Endodermal cell (in vitro differentiated cells): ENCODE results near the gene CRTC1. TPM values are rescaled to one million over a fixed set of nuclear protein-coding genes. Genes with fewer than 3 reads are reported as not detected.
A peak's percentile ranks its signal among the peaks of the same experiment; 100 is the strongest.

ENCODE experiments used
- DNase-seq: peaks from one replicate; pipeline ENCODE4 v3.0.0-alpha.2; 2017
- H3K27ac ChIP-seq: 2 replicates; pipeline ENCODE4 v1.5.1; 2013; ENCODE audit warnings: mild to moderate bottlenecking, low read depth, low read length, moderate library complexity
- H3K27me3 ChIP-seq: 2 replicates; pipeline ENCODE4 v1.6.1; 2013; ENCODE audit warnings: mild to moderate bottlenecking, low read length, moderate library complexity; ENCODE audit not compliant: insufficient read depth, control insufficient read depth, poor library complexity, severe bottlenecking
- H3K36me3 ChIP-seq: 2 replicates; pipeline ENCODE4 v1.7.0; 2013; ENCODE audit warnings: mild to moderate bottlenecking, low read length, moderate library complexity; ENCODE audit not compliant: control insufficient read depth, insufficient read depth
- H3K4me1 ChIP-seq: one replicate; pipeline ENCODE4 v1.7.0; 2013; ENCODE audit warnings: low read length; ENCODE audit not compliant: control insufficient read depth, insufficient read depth
- H3K4me3 ChIP-seq: 2 replicates; pipeline ENCODE4 v1.5.1; 2013; ENCODE audit warnings: mild to moderate bottlenecking, low read length, moderate library complexity
- H3K9ac ChIP-seq: 2 replicates; pipeline ENCODE4 v1.6.1; 2013; ENCODE audit warnings: mild to moderate bottlenecking, low read length, moderate library complexity; ENCODE audit not compliant: poor library complexity, severe bottlenecking; ENCODE audit errors: extremely low read depth
- H3K9me3 ChIP-seq: 2 replicates; pipeline ENCODE4 v1.6.1; 2013; ENCODE audit warnings: mild to moderate bottlenecking, low read length, moderate library complexity; ENCODE audit not compliant: control insufficient read depth
- H3K27ac Mint-ChIP-seq: 2 replicates; pipeline ENCODE4 v1.8.0; 2020; ENCODE audit warnings: mixed read lengths
- H3K27me3 Mint-ChIP-seq: 2 replicates; pipeline ENCODE4 v1.8.0; 2021; ENCODE audit warnings: mild to moderate bottlenecking, mixed read lengths; ENCODE audit not compliant: insufficient read depth
- H3K36me3 Mint-ChIP-seq: 2 replicates; pipeline ENCODE4 v1.8.0; 2020; ENCODE audit warnings: low read depth, mixed read lengths
- H3K4me1 Mint-ChIP-seq: 2 replicates; pipeline ENCODE4 v1.8.0; 2020; ENCODE audit warnings: mixed read lengths
- H3K4me3 Mint-ChIP-seq: 2 replicates; pipeline ENCODE4 v1.8.0; 2020; ENCODE audit warnings: mild to moderate bottlenecking, moderate library complexity, mixed read lengths
- H3K9me3 Mint-ChIP-seq: 2 replicates; pipeline ENCODE4 v1.8.0; 2020; ENCODE audit warnings: mild to moderate bottlenecking, mixed read lengths
- WGBS, 2 experiments: methylation state at CpG; one replicate each; pipeline versions ENCODE4 v1.1.5 to v1.1.7; 2013; ENCODE audit warnings: missing lambda C conversion rate in 2 of 2, mixed read lengths in 1 of 2; ENCODE audit not compliant: insufficient coverage in 1 of 2, insufficient read length in 1 of 2; 5-methylcytosine and 5-hydroxymethylcytosine counted together
- total RNA-seq, 2 donors: library from RNA; stranded (reverse); fragmentation: NEBNext Ultra II Directional in 1 of 2; extraction: Animal tissue kit (Norgen Biotek cat#: 25700) in 1 of 2; gene quantifications; 2 replicates in 1 of 2; 3 replicates in 1 of 2; pipeline ENCODE4 v1.2.1, GENCODE V29; 2021
- TF ChIP-seq, protein P1 (sequence below): fragments of 200-600 bp; sonication (generic); conservative IDR thresholded peaks from 2 replicates; pipeline ENCODE4 v1.5.0; 2021; ENCODE audit warnings: antibody characterized with exemption, mild to moderate bottlenecking

CRTC1 gene
- total RNA-seq, 2 donors from 2014 or later = 26.6 to 29.7 TPM

- peak overlapping the region; percentile 75 for H3K4me3 Mint-ChIP-seq
- H3K4me3 ChIP-seq = peak overlapping the region; percentile 91
- H3K27ac ChIP-seq = no peak overlapping the region
- H3K4me1 ChIP-seq = peaks cover 3% of the 10 kb centered on the region
- peaks cover 8% of the 10 kb centered on the region for H3K4me1 Mint-ChIP-seq
- WGBS, 2 experiments = 90 to 93% methylated on average over 3 of the region's 3 CpGs
- no peaks in the 10 kb centered on the region for H3K36me3 ChIP-seq
- TF ChIP-seq, protein P1, sequence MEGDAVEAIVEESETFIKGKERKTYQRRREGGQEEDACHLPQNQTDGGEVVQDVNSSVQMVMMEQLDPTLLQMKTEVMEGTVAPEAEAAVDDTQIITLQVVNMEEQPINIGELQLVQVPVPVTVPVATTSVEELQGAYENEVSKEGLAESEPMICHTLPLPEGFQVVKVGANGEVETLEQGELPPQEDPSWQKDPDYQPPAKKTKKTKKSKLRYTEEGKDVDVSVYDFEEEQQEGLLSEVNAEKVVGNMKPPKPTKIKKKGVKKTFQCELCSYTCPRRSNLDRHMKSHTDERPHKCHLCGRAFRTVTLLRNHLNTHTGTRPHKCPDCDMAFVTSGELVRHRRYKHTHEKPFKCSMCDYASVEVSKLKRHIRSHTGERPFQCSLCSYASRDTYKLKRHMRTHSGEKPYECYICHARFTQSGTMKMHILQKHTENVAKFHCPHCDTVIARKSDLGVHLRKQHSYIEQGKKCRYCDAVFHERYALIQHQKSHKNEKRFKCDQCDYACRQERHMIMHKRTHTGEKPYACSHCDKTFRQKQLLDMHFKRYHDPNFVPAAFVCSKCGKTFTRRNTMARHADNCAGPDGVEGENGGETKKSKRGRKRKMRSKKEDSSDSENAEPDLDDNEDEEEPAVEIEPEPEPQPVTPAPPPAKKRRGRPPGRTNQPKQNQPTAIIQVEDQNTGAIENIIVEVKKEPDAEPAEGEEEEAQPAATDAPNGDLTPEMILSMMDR = no peak
- no peaks in the 10 kb centered on the region for H3K9me3 ChIP-seq
- H3K9ac ChIP-seq = no peak overlapping the region
- no peak overlapping the region for H3K27ac Mint-ChIP-seq
- DNase-seq = peak; percentile 46
- H3K36me3 Mint-ChIP-seq = peaks cover 8% of the 10 kb centered on the region
- peaks cover 3% of the 10 kb centered on the region for H3K27me3 Mint-ChIP-seq
- no peaks in the 10 kb centered on the region for H3K27me3 ChIP-seq
- no peaks in the 10 kb centered on the region for H3K9me3 Mint-ChIP-seq
Observed at GRCh38 chr19:18684642-18684993, 1.1 kb downstream of the CRTC1 start.

GRCh38 chr19:18685597-18686190 is 2.2 kb downstream of the CRTC1 start:
- H3K9me3 Mint-ChIP-seq = no peaks in the 10 kb centered on the region
- peaks cover 10% of the 10 kb centered on the region for H3K36me3 Mint-ChIP-seq
- H3K4me1 ChIP-seq = peaks cover 3% of the 10 kb centered on the region
- 93 to 95% methylated on average over 3 to 4 of the region's 5 CpGs for WGBS, 2 experiments
- no peak overlapping the region for H3K9ac ChIP-seq
- no peak for DNase-seq
- no peaks in the 10 kb centered on the region for H3K9me3 ChIP-seq
- H3K27ac ChIP-seq = no peak overlapping the region
- TF ChIP-seq, protein P1 = no peak
- peaks cover 3% of the 10 kb centered on the region for H3K27me3 Mint-ChIP-seq
- H3K36me3 ChIP-seq = no peaks in the 10 kb centered on the region
- peak overlapping the region; percentile 75 for H3K4me3 Mint-ChIP-seq
- no peak overlapping the region for H3K27ac Mint-ChIP-seq
- peaks cover 8% of the 10 kb centered on the region for H3K4me1 Mint-ChIP-seq
- no peaks in the 10 kb centered on the region for H3K27me3 ChIP-seq
- H3K4me3 ChIP-seq = no peak overlapping the region

DNA sequence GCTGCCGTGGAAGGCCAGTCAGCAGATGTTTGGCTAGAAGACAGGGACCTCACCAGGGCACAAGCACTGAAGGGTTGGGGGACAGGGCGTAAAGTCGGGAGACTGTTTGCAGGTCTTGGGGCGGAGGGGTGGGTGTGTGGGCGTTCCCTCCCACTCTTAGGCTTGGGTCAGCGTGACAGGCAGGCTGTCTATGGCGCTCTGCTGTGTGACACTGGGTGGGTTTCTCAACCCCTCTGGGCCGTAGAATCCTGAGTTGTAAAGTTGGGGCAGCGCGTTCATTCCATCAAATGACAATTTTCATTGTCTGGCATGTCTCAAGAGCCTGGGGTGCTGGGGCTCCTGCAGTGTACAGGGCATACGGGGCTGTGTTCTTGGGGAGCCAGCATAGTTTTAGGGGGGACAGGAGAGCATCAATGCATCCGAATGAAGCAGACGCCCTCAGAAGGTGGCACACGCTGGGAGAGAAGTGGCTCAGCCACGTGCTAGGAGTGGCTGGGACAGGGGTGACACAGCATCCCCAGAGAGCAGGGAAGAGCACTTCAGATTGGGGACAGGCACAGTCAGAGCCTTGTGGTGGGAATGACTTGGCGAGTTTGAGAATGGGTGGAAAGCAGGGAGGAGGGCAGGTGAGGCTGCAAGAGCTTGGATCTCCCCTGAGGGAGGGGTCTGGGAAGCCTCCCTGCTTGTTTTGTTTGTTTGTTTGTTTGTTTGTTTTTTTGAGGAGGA is 4.4 kb downstream of the CRTC1 start:
- no peak overlapping the region for H3K27ac Mint-ChIP-seq
- WGBS, 2 experiments = 91 to 95% methylated on average over 11 to 16 of the region's 16 CpGs
- Histone ChIP-seq H3K4me1 (peaks cover 3% of the 10 kb centered on the region), H3K27ac (no peak overlapping the region), H3K9ac (no peak overlapping the region), H3K36me3 (no peaks in the 10 kb centered on the region), H3K9me3 (no peaks in the 10 kb centered on the region), H3K27me3 (no peaks in the 10 kb centered on the region), H3K4me3 (no peak overlapping the region)
- H3K9me3 Mint-ChIP-seq = no peaks in the 10 kb centered on the region
- H3K4me3 Mint-ChIP-seq = no peak overlapping the region
- peaks cover 5% of the 10 kb centered on the region for H3K4me1 Mint-ChIP-seq
- peaks cover 3% of the 10 kb centered on the region for H3K27me3 Mint-ChIP-seq
- TF ChIP-seq, protein P1 = no peak
- peak; percentile 31 for DNase-seq
- H3K36me3 Mint-ChIP-seq = peaks cover 10% of the 10 kb centered on the region
